Measurements from ENCODE around the gene CSRP2. TPM values are rescaled to one million over a fixed set of nuclear protein-coding genes. Genes with fewer than 3 reads are reported as not detected.

CSRP2 gene
- total and polyA plus RNA-seq, 2 of the 13 experiments (the other 11 are each of a cell fraction or from before 2014, with no cell fraction given) = 7.2 to 8.0 TPM

GRCh38 chr12:76878899-76879709, at the start of gene CSRP2 (continued):
- no peak for TF ChIP-seq ZBTB1 (CRISPR knock-in tag; IDR thresholded peaks at IDR 0.05; ENCODE audit: borderline replicate concordance)
- peak; percentile 64; the same call in 1 of the 2 replicates for TF ChIP-seq MAZ (IDR thresholded peaks at IDR 0.05; ENCODE audit: borderline replicate concordance, low read depth, low read length)
- peak; percentile 77 for TF ChIP-seq MAZ (CRISPR knock-in tag; IDR thresholded peaks at IDR 0.05; ENCODE audit: low read depth)
- TF ChIP-seq ZNF557 (CRISPR knock-in tag; IDR thresholded peaks at IDR 0.05) = no peak
- TF ChIP-seq DR1 (CRISPR knock-in tag; IDR thresholded peaks at IDR 0.05) = peak; percentile 80
- TF ChIP-seq TRIM24 (CRISPR knock-in tag; IDR thresholded peaks at IDR 0.05) = no peak
- TF ChIP-seq ZNF512 (CRISPR knock-in tag; IDR thresholded peaks at IDR 0.05) = no peak
- TF ChIP-seq DNMT3B (CRISPR knock-in tag; conservative IDR thresholded peaks at IDR 0.05) = no peak
- TF ChIP-seq, protein P1, sequence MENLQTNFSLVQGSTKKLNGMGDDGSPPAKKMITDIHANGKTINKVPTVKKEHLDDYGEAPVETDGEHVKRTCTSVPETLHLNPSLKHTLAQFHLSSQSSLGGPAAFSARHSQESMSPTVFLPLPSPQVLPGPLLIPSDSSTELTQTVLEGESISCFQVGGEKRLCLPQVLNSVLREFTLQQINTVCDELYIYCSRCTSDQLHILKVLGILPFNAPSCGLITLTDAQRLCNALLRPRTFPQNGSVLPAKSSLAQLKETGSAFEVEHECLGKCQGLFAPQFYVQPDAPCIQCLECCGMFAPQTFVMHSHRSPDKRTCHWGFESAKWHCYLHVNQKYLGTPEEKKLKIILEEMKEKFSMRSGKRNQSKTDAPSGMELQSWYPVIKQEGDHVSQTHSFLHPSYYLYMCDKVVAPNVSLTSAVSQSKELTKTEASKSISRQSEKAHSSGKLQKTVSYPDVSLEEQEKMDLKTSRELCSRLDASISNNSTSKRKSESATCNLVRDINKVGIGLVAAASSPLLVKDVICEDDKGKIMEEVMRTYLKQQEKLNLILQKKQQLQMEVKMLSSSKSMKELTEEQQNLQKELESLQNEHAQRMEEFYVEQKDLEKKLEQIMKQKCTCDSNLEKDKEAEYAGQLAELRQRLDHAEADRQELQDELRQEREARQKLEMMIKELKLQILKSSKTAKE (CRISPR knock-in tag; IDR thresholded peaks at IDR 0.05; ENCODE audit: borderline replicate concordance) = no peak
- no peak for TF ChIP-seq ZNF207 (IDR thresholded peaks at IDR 0.05; ENCODE audit: borderline replicate concordance)
- peak; percentile 19 for TF ChIP-seq YY1 (IDR thresholded peaks at IDR 0.05; ENCODE audit: insufficient read depth, insufficient replicate concordance, low read depth, low read length)
- no peak for TF ChIP-seq WIZ (CRISPR knock-in tag; IDR thresholded peaks at IDR 0.05)
- no peak for TF ChIP-seq GZF1 (CRISPR knock-in tag; IDR thresholded peaks at IDR 0.05)
- TF ChIP-seq TEAD3 (CRISPR knock-in tag; optimal IDR thresholded peaks at IDR 0.05; ENCODE audit: borderline replicate concordance) = no peak
- peak; percentile 14; the same call in 1 of the 2 replicates for TF ChIP-seq POGZ (CRISPR knock-in tag; IDR thresholded peaks at IDR 0.05)
- TF ChIP-seq, protein P2, sequence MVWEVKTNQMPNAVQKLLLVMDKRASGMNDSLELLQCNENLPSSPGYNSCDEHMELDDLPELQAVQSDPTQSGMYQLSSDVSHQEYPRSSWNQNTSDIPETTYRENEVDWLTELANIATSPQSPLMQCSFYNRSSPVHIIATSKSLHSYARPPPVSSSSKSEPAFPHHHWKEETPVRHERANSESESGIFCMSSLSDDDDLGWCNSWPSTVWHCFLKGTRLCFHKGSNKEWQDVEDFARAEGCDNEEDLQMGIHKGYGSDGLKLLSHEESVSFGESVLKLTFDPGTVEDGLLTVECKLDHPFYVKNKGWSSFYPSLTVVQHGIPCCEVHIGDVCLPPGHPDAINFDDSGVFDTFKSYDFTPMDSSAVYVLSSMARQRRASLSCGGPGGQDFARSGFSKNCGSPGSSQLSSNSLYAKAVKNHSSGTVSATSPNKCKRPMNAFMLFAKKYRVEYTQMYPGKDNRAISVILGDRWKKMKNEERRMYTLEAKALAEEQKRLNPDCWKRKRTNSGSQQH (CRISPR knock-in tag; IDR thresholded peaks at IDR 0.05; ENCODE audit: low read depth) = no peak
- TF ChIP-seq MEF2D (CRISPR knock-in tag; IDR thresholded peaks at IDR 0.05) = no peak
- TF ChIP-seq KLF13 (CRISPR knock-in tag; IDR thresholded peaks at IDR 0.05) = no peak
- no peak for TF ChIP-seq ZNF629 (CRISPR knock-in tag; conservative IDR thresholded peaks at IDR 0.05)
- TF ChIP-seq ZZZ3 (CRISPR knock-in tag; IDR thresholded peaks at IDR 0.05; ENCODE audit: borderline replicate concordance) = no peak
- no peak for TF ChIP-seq NAIF1 (CRISPR knock-in tag; IDR thresholded peaks at IDR 0.05; ENCODE audit: borderline replicate concordance)
- TF ChIP-seq NFE2L1 (CRISPR knock-in tag; IDR thresholded peaks at IDR 0.05; ENCODE audit: borderline replicate concordance) = no peak
- TF ChIP-seq HMGA1 (CRISPR knock-in tag; conservative IDR thresholded peaks at IDR 0.05) = no peak
- no peak for TF ChIP-seq ZNF775 (CRISPR knock-in tag; IDR thresholded peaks at IDR 0.05; ENCODE audit: borderline replicate concordance)
- TF ChIP-seq AHR (CRISPR knock-in tag; IDR thresholded peaks at IDR 0.05) = no peak
- no peak for TF ChIP-seq ZNF547 (CRISPR knock-in tag; IDR thresholded peaks at IDR 0.05)

Data from HepG2 (cell line).